ENCODE data around the gene GGTLC2.

- TF ChIP-seq CTCF (IDR thresholded peaks at IDR 0.05) (no peak), POLR2AphosphoS5 (IDR thresholded peaks at IDR 0.05; ENCODE audit: low read depth, low read length) (no peak)
Observed at GRCh38 chr22:22674467-22674866, 30.1 kb downstream of the GGTLC2 start.

Data from Panc1 (cell line).